MCF 10A (cell line): ENCODE results near the gene TAGLN. TPM values are rescaled to one million over a fixed set of nuclear protein-coding genes. Genes with fewer than 3 reads are reported as not detected.

ENCODE experiments used
- BruUV-seq: library from RNA; stranded (reverse); fragments of 400-500 nt; replicated peaks from 2 replicates; lab custom pipeline; 2021; lab: Mats Ljungman, UMichigan
- CTCF ChIA-PET: fragments of 300-600 bp; sonication (Branson Sonifier 250); formaldehyde crosslinking; extraction: SDS; loops from one replicate; lab custom pipeline; 2021; ENCODE audit warnings: antibody characterized with exemption, inconsistent platforms; lab: Yijun Ruan, JAX
- POLR2A ChIA-PET: fragments of 300-600, 350-650 bp; sonication (Branson Sonifier 250); formaldehyde crosslinking; extraction: SDS; loops from one replicate; lab custom pipeline; 2020; ENCODE audit warnings: antibody characterized with exemption, inconsistent platforms; lab: Yijun Ruan, JAX
- DNase-seq: peaks from one replicate; pipeline ENCODE4 v3.0.0-alpha.2; 2018; ENCODE audit not compliant: unreplicated experiment
- H3K27ac Mint-ChIP-seq: one replicate; pipeline ENCODE4 v1.8.0; 2022; ENCODE audit warnings: mild to moderate bottlenecking, low read depth, mixed read lengths; ENCODE audit not compliant: unreplicated experiment
- H3K27me3 Mint-ChIP-seq: one replicate; pipeline ENCODE4 v1.8.0; 2022; ENCODE audit warnings: mixed read lengths; ENCODE audit not compliant: insufficient read depth, unreplicated experiment
- H3K36me3 Mint-ChIP-seq: one replicate; pipeline ENCODE4 v1.8.0; 2022; ENCODE audit warnings: mild to moderate bottlenecking, moderate library complexity, mixed read lengths; ENCODE audit not compliant: insufficient read depth, unreplicated experiment
- H3K4me1 Mint-ChIP-seq: one replicate; pipeline ENCODE4 v1.8.0; 2022; ENCODE audit warnings: mixed read lengths; ENCODE audit not compliant: insufficient read depth, unreplicated experiment
- H3K4me3 Mint-ChIP-seq: one replicate; pipeline ENCODE4 v1.8.0; 2022; ENCODE audit warnings: mild to moderate bottlenecking, moderate library complexity, mixed read lengths; ENCODE audit not compliant: unreplicated experiment
- H3K9me3 Mint-ChIP-seq: one replicate; pipeline ENCODE4 v1.8.0; 2022; ENCODE audit warnings: mixed read lengths; ENCODE audit not compliant: unreplicated experiment
- CTCF ChIP-seq: fragments of 200-600 bp; IDR thresholded peaks from one replicate; pipeline ENCODE4 v1.8.0; 2022; ENCODE audit warnings: antibody characterized with exemption, mild to moderate bottlenecking; ENCODE audit not compliant: unreplicated experiment
- intact Hi-C: fragments of 100-400 bp; cut with micrococcal nuclease; formaldehyde crosslinking; loops from 2 replicates; pipeline ENCODE4 v1.14.1; 2022
- total RNA-seq: library from RNA; stranded (reverse); gene quantifications from 2 replicates; pipeline ENCODE4 v1.2.3, GENCODE V29; 2022

The TAGLN gene
- total RNA-seq, 1 experiment from 2014 or later, result 45.4 TPM

DNA sequence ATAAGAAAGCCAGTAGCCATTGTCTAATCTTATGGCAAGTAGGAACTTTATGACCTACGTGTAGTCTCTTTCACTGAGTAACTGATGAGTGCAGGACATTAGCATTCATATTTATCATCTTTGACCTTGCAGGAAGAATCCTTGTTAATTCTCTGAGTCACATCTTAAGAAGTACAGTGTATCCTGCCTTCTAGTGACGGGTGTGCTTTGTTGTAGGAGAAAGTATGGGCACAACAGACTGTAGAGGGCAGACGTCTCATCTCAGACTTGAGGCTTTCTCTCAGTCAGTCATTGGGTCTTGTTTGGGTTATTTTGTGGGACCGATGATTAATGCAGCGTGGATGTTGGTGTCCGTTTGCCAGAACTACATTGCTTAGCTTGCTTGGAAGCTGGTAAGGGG, 40.1 kb downstream of the TAGLN start:
- intact Hi-C loops, result loop anchor here (10.0 kb wide), 2 partner anchors 146 to 576 kb away; no protein-coding TSS in a partner anchor
- Mint-ChIP-seq H3K9me3 (no peaks in the 10 kb centered on the region), H3K4me1 (peaks cover 11% of the 10 kb centered on the region), H3K27me3 (no peaks in the 10 kb centered on the region), H3K36me3 (peaks cover 54% of the 10 kb centered on the region), H3K27ac (no peak overlapping the region), H3K4me3 (no peak overlapping the region)
- DNase-seq, result peak; percentile 77
- ChIA-PET CTCF (interaction anchor here (0.6 to 1.5 kb wide), 5 partner anchors 9 to 93 kb away, joined by 3 to 4 read pairs (median 4); no protein-coding TSS in a partner anchor), POLR2A (interaction anchor here (2.6 kb wide), 1 partner anchor 89 kb away, joined by 5 read pairs; no protein-coding TSS in a partner anchor)
- no TSS peak for BruUV-seq
- no peak for TF ChIP-seq CTCF

- no peak for TF ChIP-seq CTCF
- H3K9me3 Mint-ChIP-seq, result no peaks in the 10 kb centered on the region
- no TSS peak for BruUV-seq
- H3K4me3 Mint-ChIP-seq, result no peak overlapping the region
- CTCF ChIA-PET, result interaction anchor here (0.9 kb wide), 1 partner anchor 9 kb away, joined by 4 read pairs; no protein-coding TSS in a partner anchor
- H3K4me1 Mint-ChIP-seq, result no peaks in the 10 kb centered on the region
- no peak for DNase-seq
- intact Hi-C loops, result no loop called here
- peaks cover 75% of the 10 kb centered on the region for H3K36me3 Mint-ChIP-seq
- POLR2A ChIA-PET, result no interaction called here
- no peak overlapping the region for H3K27ac Mint-ChIP-seq
- H3K27me3 Mint-ChIP-seq, result no peaks in the 10 kb centered on the region
These were observed 49.2 kb downstream of the TAGLN start for GRCh38 chr11:117248341-117248740.

- ChIA-PET POLR2A (no interaction called here), CTCF (no interaction called here)
- Mint-ChIP-seq H3K4me1 (no peaks in the 10 kb centered on the region), H3K27ac (no peak overlapping the region), H3K9me3 (no peaks in the 10 kb centered on the region), H3K36me3 (peaks cover 64% of the 10 kb centered on the region), H3K27me3 (no peaks in the 10 kb centered on the region), H3K4me3 (no peak overlapping the region)
- no peak for TF ChIP-seq CTCF
- intact Hi-C loops, result no loop called here
- BruUV-seq, result no TSS peak
- no peak for DNase-seq
These were observed 50.4 kb downstream of the TAGLN start for GRCh38 chr11:117249571-117249970.

DNA sequence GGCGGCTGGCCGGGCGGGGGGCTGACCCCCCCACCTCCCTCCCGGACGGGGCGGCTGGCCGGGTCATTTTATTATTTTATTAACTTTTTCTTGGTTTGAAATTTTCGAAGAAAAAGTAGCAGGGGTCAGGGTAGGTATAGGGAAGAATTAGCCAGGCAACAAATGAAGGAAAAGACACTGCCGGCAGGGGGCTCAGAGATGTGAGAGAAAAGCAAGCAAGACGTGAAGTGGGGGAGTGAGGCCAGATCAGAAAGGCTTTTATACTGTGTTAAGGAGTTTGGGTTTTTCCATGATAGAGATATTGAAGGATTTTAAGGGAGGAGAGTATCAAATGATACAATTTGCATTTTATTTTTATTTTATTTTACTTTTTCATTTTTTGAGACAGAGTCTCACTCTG, 52.3 kb downstream of the TAGLN start:
- ChIA-PET POLR2A (no interaction called here), CTCF (no interaction called here)
- Mint-ChIP-seq H3K4me1 (no peaks in the 10 kb centered on the region), H3K27me3 (no peaks in the 10 kb centered on the region), H3K9me3 (no peaks in the 10 kb centered on the region), H3K4me3 (no peak overlapping the region), H3K36me3 (peaks cover 50% of the 10 kb centered on the region), H3K27ac (no peak overlapping the region)
- no TSS peak for BruUV-seq
- DNase-seq, result no peak
- no peak for TF ChIP-seq CTCF
- intact Hi-C loops, result no loop called here
